OCI-LY1 (cell line): ENCODE results near the gene SCNN1G.

ENCODE experiments used
- H2AFZ ChIP-seq: fragments of 200-600 bp; sonication (generic), shearing (Covaris generic); 2 replicates; pipeline ENCODE4 v1.6.0; 2014; ENCODE audit warnings: antibody characterized with exemption, mild to moderate bottlenecking, low read length
- H3F3A ChIP-seq: fragments of 200-600 bp; sonication (generic), shearing (Covaris generic); 2 replicates; pipeline ENCODE4 v1.6.0; 2014; ENCODE audit warnings: mild to moderate bottlenecking, antibody characterized with exemption, low read length, moderate library complexity; ENCODE audit not compliant: insufficient read depth
- H3K27ac ChIP-seq: fragments of 200-600 bp; sonication (generic); 2 replicates; pipeline ENCODE4 v1.5.1; 2014; ENCODE audit warnings: low read length, mixed run types, mild to moderate bottlenecking, low read depth; ENCODE audit not compliant: poor library complexity, severe bottlenecking
- H3K27me3 ChIP-seq: fragments of 200-600 bp; sonication (generic); 2 replicates; pipeline ENCODE4 v1.6.0; 2014; ENCODE audit warnings: antibody characterized with exemption, mild to moderate bottlenecking, low read length, moderate library complexity; ENCODE audit not compliant: insufficient read depth
- H3K36me3 ChIP-seq: fragments of 200-600 bp; sonication (generic); 2 replicates; pipeline ENCODE4 v1.6.1; 2014; ENCODE audit warnings: mild to moderate bottlenecking, antibody characterized with exemption, low read length, moderate library complexity, mixed read lengths; ENCODE audit not compliant: insufficient read depth
- H3K4me1 ChIP-seq: fragments of 200-600 bp; sonication (generic); 2 replicates; pipeline ENCODE4 v1.5.1; 2014; ENCODE audit warnings: mild to moderate bottlenecking, low read length, moderate library complexity; ENCODE audit not compliant: insufficient read depth, severe bottlenecking
- H3K4me2 ChIP-seq: fragments of 200-600 bp; sonication (generic), shearing (Covaris generic); 2 replicates; pipeline ENCODE4 v1.6.1; 2014; ENCODE audit warnings: low read length
- H3K4me3 ChIP-seq: fragments of 200-600 bp; sonication (generic); 2 replicates; pipeline ENCODE4 v1.5.1; 2014; ENCODE audit warnings: low read length, low read depth, mild to moderate bottlenecking, mixed read lengths; ENCODE audit not compliant: poor library complexity, severe bottlenecking
- H3K79me2 ChIP-seq: fragments of 200-600 bp; shearing (Covaris generic); 2 replicates; pipeline ENCODE4 v1.6.1; 2016; ENCODE audit warnings: mixed run types, low read length, mixed read lengths; ENCODE audit not compliant: insufficient read depth
- H3K9ac ChIP-seq: fragments of 200-600 bp; sonication (generic), shearing (Covaris generic); 2 replicates; pipeline ENCODE4 v1.6.1; 2014; ENCODE audit warnings: mild to moderate bottlenecking, low read length, mixed read lengths
- H3K9me2 ChIP-seq: fragments of 200-600 bp; sonication (generic), shearing (Covaris generic); 2 replicates; pipeline ENCODE4 v1.6.1; 2014; ENCODE audit warnings: low read depth, mild to moderate bottlenecking, low read length, mixed read lengths
- H3K9me3 ChIP-seq: fragments of 200-600 bp; shearing (Covaris generic); 2 replicates; pipeline ENCODE4 v1.6.1; 2014; ENCODE audit warnings: low read length, mixed read lengths
- H4K20me1 ChIP-seq: fragments of 200-600 bp; sonication (generic), shearing (Covaris generic); 2 replicates; pipeline ENCODE4 v1.6.0; 2016; ENCODE audit warnings: mild to moderate bottlenecking, low read length; ENCODE audit not compliant: insufficient read depth
- EZH2 ChIP-seq: fragments of 200-600 bp; sonication (generic), shearing (Covaris generic); IDR thresholded peaks from 2 replicates; pipeline ENCODE4 v1.8.0; 2017; ENCODE audit warnings: borderline replicate concordance, mixed run types, mild to moderate bottlenecking, antibody characterized with exemption, low read length, moderate library complexity, mixed read lengths
- TF ChIP-seq, protein P1 (sequence below): fragments of 200-600 bp; sonication (generic), shearing (Covaris generic); IDR thresholded peaks from 2 replicates; pipeline ENCODE4 v1.5.1; 2017; ENCODE audit warnings: mild to moderate bottlenecking, antibody characterized with exemption, low read length, moderate library complexity, mixed read lengths

The SCNN1G gene

DNA sequence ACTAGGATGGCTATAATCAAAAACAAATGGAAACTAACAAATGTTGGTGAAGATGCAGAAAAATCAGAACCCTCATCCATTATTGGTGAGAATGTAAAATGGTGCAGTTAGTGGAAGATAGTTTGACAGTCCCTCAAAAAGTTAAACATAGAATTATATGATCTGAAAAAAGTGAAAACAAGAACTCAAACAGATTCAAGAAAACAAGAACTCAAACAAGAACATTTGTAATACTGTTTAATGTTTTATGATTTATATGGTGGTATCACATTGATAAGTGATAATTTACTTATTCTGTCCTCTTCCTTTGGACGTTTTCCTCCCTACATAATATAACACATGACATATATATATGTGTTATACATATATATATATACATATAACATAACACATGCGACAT is 45.3 kb upstream of the SCNN1G start:
- TF ChIP-seq, protein P1, sequence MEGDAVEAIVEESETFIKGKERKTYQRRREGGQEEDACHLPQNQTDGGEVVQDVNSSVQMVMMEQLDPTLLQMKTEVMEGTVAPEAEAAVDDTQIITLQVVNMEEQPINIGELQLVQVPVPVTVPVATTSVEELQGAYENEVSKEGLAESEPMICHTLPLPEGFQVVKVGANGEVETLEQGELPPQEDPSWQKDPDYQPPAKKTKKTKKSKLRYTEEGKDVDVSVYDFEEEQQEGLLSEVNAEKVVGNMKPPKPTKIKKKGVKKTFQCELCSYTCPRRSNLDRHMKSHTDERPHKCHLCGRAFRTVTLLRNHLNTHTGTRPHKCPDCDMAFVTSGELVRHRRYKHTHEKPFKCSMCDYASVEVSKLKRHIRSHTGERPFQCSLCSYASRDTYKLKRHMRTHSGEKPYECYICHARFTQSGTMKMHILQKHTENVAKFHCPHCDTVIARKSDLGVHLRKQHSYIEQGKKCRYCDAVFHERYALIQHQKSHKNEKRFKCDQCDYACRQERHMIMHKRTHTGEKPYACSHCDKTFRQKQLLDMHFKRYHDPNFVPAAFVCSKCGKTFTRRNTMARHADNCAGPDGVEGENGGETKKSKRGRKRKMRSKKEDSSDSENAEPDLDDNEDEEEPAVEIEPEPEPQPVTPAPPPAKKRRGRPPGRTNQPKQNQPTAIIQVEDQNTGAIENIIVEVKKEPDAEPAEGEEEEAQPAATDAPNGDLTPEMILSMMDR: no peak
- TF ChIP-seq EZH2: no peak
- no peaks in the 10 kb centered on the region; the same call in 1 of the 2 replicates for H3K79me2 ChIP-seq

DNA sequence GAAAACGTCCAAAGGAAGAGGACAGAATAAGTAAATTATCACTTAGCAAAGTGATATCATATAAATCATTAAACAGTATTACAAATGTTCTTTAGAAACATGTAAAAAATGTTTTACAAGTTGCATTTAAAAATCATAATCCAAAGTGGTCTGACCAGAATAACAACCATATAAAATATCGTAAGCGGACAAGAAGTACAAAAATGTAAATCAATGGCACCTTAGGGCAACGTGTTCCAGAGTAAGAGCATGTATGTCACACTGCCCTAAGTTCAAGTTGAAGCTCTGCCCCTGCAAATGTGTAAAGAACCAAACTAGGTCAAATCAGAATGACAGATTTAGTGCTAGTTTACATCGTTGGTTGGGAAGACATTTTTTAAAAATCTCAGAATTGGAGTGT is 44.7 kb upstream of the SCNN1G start:
- no peak overlapping the region for H3K4me2 ChIP-seq
- peaks cover under 1% of the 10 kb centered on the region for H3K4me1 ChIP-seq

More for the DNA sequence above, 45.3 kb upstream of the SCNN1G start:
- peaks cover 6% of the 10 kb centered on the region for H3K4me1 ChIP-seq
- H4K20me1 ChIP-seq: no peaks in the 10 kb centered on the region
- no peak overlapping the region for H3K27ac ChIP-seq
- no peak overlapping the region for H3K4me3 ChIP-seq
- no peak overlapping the region for H3K4me2 ChIP-seq
- no peak overlapping the region for H2AFZ ChIP-seq
- no peaks in the 10 kb centered on the region for H3F3A ChIP-seq
- H3K9ac ChIP-seq: no peak overlapping the region
- H3K9me3 ChIP-seq: peaks cover 29% of the 10 kb centered on the region
- no peaks in the 10 kb centered on the region for H3K9me2 ChIP-seq
- H3K27me3 ChIP-seq: no peaks in the 10 kb centered on the region
- no peaks in the 10 kb centered on the region for H3K36me3 ChIP-seq

DNA sequence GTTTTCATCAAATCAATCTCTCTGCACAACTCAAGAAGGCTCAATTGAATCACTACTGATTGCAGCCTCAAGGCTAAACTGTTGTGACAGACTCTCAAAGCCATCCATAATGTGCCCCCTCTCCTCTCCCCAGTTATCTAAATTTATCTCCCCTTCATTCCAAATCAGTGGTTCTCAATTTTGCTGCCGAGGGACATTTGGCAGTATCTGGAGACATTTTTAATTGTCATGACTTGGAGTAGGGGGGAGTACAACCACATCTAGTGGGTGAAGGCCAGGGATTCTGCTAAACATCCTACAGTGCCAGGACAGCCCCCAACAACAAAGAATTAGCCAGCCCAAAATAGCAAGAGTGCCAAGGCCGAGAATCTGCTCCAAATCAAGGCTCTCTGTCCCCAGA is 42.4 kb upstream of the SCNN1G start:
- no peaks in the 10 kb centered on the region for H3K79me2 ChIP-seq
- H2AFZ ChIP-seq: no peak overlapping the region
- TF ChIP-seq EZH2: no peak
- TF ChIP-seq, protein P1: no peak
- no peak overlapping the region for H3K4me2 ChIP-seq
- H4K20me1 ChIP-seq: no peaks in the 10 kb centered on the region
- H3K4me1 ChIP-seq: no peaks in the 10 kb centered on the region
- H3K4me3 ChIP-seq: no peak overlapping the region
- H3F3A ChIP-seq: no peaks in the 10 kb centered on the region
- H3K27ac ChIP-seq: no peak overlapping the region
- H3K36me3 ChIP-seq: no peaks in the 10 kb centered on the region
- no peaks in the 10 kb centered on the region for H3K9me2 ChIP-seq
- no peak overlapping the region for H3K9ac ChIP-seq
- peaks cover 23% of the 10 kb centered on the region for H3K9me3 ChIP-seq
- H3K27me3 ChIP-seq: no peaks in the 10 kb centered on the region

More for the DNA sequence above, 44.7 kb upstream of the SCNN1G start:
- H3K36me3 ChIP-seq: no peaks in the 10 kb centered on the region
- no peaks in the 10 kb centered on the region for H3K9me2 ChIP-seq
- H3K9me3 ChIP-seq: peaks cover 29% of the 10 kb centered on the region
- no peaks in the 10 kb centered on the region; the same call in 1 of the 2 replicates for H3K79me2 ChIP-seq
- H3K9ac ChIP-seq: no peak overlapping the region
- H3F3A ChIP-seq: no peaks in the 10 kb centered on the region
- H3K27ac ChIP-seq: no peak overlapping the region
- H3K4me3 ChIP-seq: no peak overlapping the region
- no peaks in the 10 kb centered on the region for H3K27me3 ChIP-seq
- H4K20me1 ChIP-seq: no peaks in the 10 kb centered on the region
- H2AFZ ChIP-seq: no peak overlapping the region
- TF ChIP-seq, protein P1: no peak
- no peak for TF ChIP-seq EZH2
